HepG2 (cell line): ENCODE data around the gene BET1L. TPM values are rescaled to one million over a fixed set of nuclear protein-coding genes. Genes with fewer than 3 reads are reported as not detected.

Experiments used
- ATAC-seq: fragments of 200-7000 bp; cut with Tn5 transposase; 3 replicates; pipeline ENCODE4 v1.9.1; 2020; ENCODE audit warnings: mild to moderate bottlenecking, moderate library complexity
- BruUV-seq: library from RNA; stranded (reverse); fragments of 400-500 nt; replicated peaks from 2 replicates; lab custom pipeline; 2021; lab: Mats Ljungman, UMichigan
- CTCF ChIA-PET: fragments of 300-600 bp; formaldehyde crosslinking; extraction: SDS; loops from one replicate; lab custom pipeline; 2021; ENCODE audit warnings: low total read pairs, inconsistent platforms, low intra/inter-chr PET ratio; lab: Yijun Ruan, JAX
- POLR2A ChIA-PET: fragments of 350-600 bp; sonication (Branson Sonifier 250); formaldehyde crosslinking; loops from one replicate; lab custom pipeline; 2020; ENCODE audit warnings: antibody characterized with exemption, inconsistent platforms; lab: Yijun Ruan, JAX
- DNase-seq: peaks from one replicate; pipeline ENCODE4 v3.0.0-alpha.2; 2015; ENCODE audit warnings: low spot score
- FAIRE-seq: peaks from 3 replicates; lab custom pipeline; 2011; peaks lifted over from hg19 to GRCh38; lab: Jason Lieb, UNC
- H2AFZ ChIP-seq: one replicate; pipeline ENCODE4 v1.6.1; 2011; ENCODE audit warnings: low read length, inconsistent platforms
- H3K27ac ChIP-seq: fragments of 300-600 bp; 3 replicates; pipeline ENCODE4 v1.8.0; 2011; ENCODE audit warnings: mixed run types, mild to moderate bottlenecking, mixed read lengths, low read length, inconsistent platforms; ENCODE audit not compliant: insufficient read depth; ENCODE audit errors: extremely low read length
- H3K27me3 ChIP-seq, 2 experiments: fragments of 200-600 bp in 1 of 2; 2 replicates in 1 of 2; 3 replicates in 1 of 2; pipeline versions ENCODE4 v1.6.0 to v1.8.0; 2011; ENCODE audit warnings: low read length in 2 of 2, mild to moderate bottlenecking in 2 of 2, moderate library complexity in 2 of 2, inconsistent platforms in 1 of 2; ENCODE audit not compliant: insufficient read depth in 2 of 2, control insufficient read depth in 1 of 2
- H3K36me3 ChIP-seq, 2 experiments: fragments of 200-600 bp in 1 of 2; replicated peaks in 1 of 2; 2 replicates in 1 of 2; 3 replicates in 1 of 2; pipeline versions ENCODE4 v1.5.1 to v1.8.0; 2011; ENCODE audit warnings: low read length in 2 of 2, inconsistent platforms in 1 of 2; ENCODE audit not compliant: insufficient read depth in 2 of 2, control insufficient read depth in 1 of 2
- H3K4me1 ChIP-seq: 2 replicates; pipeline ENCODE4 v1.5.1; 2012; ENCODE audit warnings: low read length, inconsistent platforms; ENCODE audit not compliant: insufficient read depth
- H3K4me2 ChIP-seq: 2 replicates; pipeline ENCODE4 v1.6.0; 2011; ENCODE audit warnings: low read depth, low read length, inconsistent platforms
- H3K4me3 ChIP-seq, 3 experiments: fragments of 200-600 bp in 1 of 3; sonication (generic), shearing (Covaris generic) in 1 of 3; replicated peaks in 1 of 3; 2 replicates each; pipeline ENCODE4 v1.5.1; 2011 to 2016; ENCODE audit warnings: low read length in 3 of 3, inconsistent platforms in 2 of 3, low read depth in 2 of 3, mild to moderate bottlenecking in 2 of 3, control low read depth in 1 of 3, mixed read lengths in 1 of 3; ENCODE audit not compliant: insufficient read depth in 1 of 3
- H3K79me2 ChIP-seq: one replicate; pipeline ENCODE4 v1.6.1; 2011; ENCODE audit warnings: low read length, inconsistent platforms; ENCODE audit not compliant: insufficient read depth
- H3K9ac ChIP-seq: 2 replicates; pipeline ENCODE4 v1.6.0; 2011; ENCODE audit warnings: mild to moderate bottlenecking, low read depth, low read length, inconsistent platforms; ENCODE audit not compliant: insufficient read depth
- H3K9me3 ChIP-seq: 2 replicates; pipeline ENCODE4 v1.5.1; 2012; ENCODE audit warnings: mild to moderate bottlenecking, low read length
- H4K20me1 ChIP-seq: 2 replicates; pipeline ENCODE4 v1.6.0; 2011; ENCODE audit warnings: inconsistent platforms, mild to moderate bottlenecking, low read length, moderate library complexity; ENCODE audit not compliant: insufficient read depth
- DNMT1 ChIP-seq: sonication (generic); formaldehyde crosslinking; IDR thresholded peaks from 2 replicates; pipeline ENCODE4 v1.5.1; 2020; ENCODE audit warnings: mild to moderate bottlenecking, missing genetic modification reagents
- JARID2 ChIP-seq: sonication (generic); formaldehyde crosslinking; IDR thresholded peaks from 2 replicates; pipeline ENCODE4 v1.8.1; 2023; ENCODE audit warnings: missing genetic modification reagents, inconsistent platforms; ENCODE audit not compliant: insufficient replicate concordance
- MIER3 ChIP-seq: IDR thresholded peaks from 2 replicates; pipeline ENCODE4 v1.6.1; 2016; ENCODE audit warnings: missing compliant biosample characterization, borderline replicate concordance
- RBAK ChIP-seq: sonication (generic); formaldehyde crosslinking; IDR thresholded peaks from 2 replicates; pipeline ENCODE4 v1.5.1; 2020; ENCODE audit warnings: mild to moderate bottlenecking, missing genetic modification reagents
- SAFB2 ChIP-seq: sonication (generic); formaldehyde crosslinking; IDR thresholded peaks from 2 replicates; pipeline ENCODE4 v1.5.1; 2020; ENCODE audit warnings: missing genetic modification reagents, low read depth, mild to moderate bottlenecking, borderline replicate concordance
- SOX5 ChIP-seq: IDR thresholded peaks from 2 replicates; pipeline ENCODE4 v1.6.1; 2016; ENCODE audit warnings: borderline replicate concordance
- ZNF343 ChIP-seq: sonication (generic); formaldehyde crosslinking; IDR thresholded peaks from 2 replicates; pipeline ENCODE4 v1.4.0; 2020; ENCODE audit warnings: mild to moderate bottlenecking, missing genetic modification reagents
- WGBS: methylation state at CpG from one replicate; pipeline ENCODE4 v1.1.6; 2017; ENCODE audit warnings: low lambda C conversion rate; 5-methylcytosine and 5-hydroxymethylcytosine counted together
- in situ Hi-C: cut with HindIII; loops from 2 replicates; pipeline ENCODE4 v1.10.0; 2017; ENCODE audit warnings: low pct_unique_long_range_greater_than_20kb; ENCODE audit not compliant: extremely low pct_ligation_motif_present
- intact Hi-C: fragments of 100-400 bp; cut with micrococcal nuclease; formaldehyde crosslinking; loops from one replicate; pipeline ENCODE4 v1.10.0; 2022; ENCODE audit not compliant: unreplicated experiment
- polyA plus RNA-seq, 8 experiments: library from polyadenylated mRNA; depleted of rRNA in 3 of 8; stranded (reverse) in 7 of 8; unstranded in 1 of 8; fragments of >200 nt; fragmentation: Illumina TruSeq in 4 of 8; extraction: Trizol in 4 of 8; gene quantifications; 2 replicates each; pipeline versions ENCODE4 v1.2.1 to v1.2.3, GENCODE V29; 2011 to 2016; ENCODE audit warnings: low read depth in 4 of 8, missing spikeins in 1 of 8, mixed read lengths in 1 of 8; ENCODE audit not compliant: insufficient read depth in 1 of 8
- total RNA-seq, 5 experiments: library from RNA; depleted of rRNA; stranded (reverse); fragments of >200 nt; fragmentation: Illumina TruSeq; extraction: Trizol; gene quantifications; 2 replicates each; pipeline ENCODE4 v1.2.3, GENCODE V29; 2016; ENCODE audit warnings: low read depth in 1 of 5
- TF ChIP-seq, protein P1 (sequence below): sonication (generic); formaldehyde crosslinking; IDR thresholded peaks from 2 replicates; pipeline ENCODE4 v1.9.0; 2022; ENCODE audit warnings: missing genetic modification reagents, mild to moderate bottlenecking, borderline replicate concordance
- TF ChIP-seq, protein P2 (sequence below), 2 experiments: sonication (generic) in 1 of 2; formaldehyde crosslinking in 1 of 2; IDR thresholded peaks; 2 replicates each; pipeline versions ENCODE4 v1.4.0 to v1.6.1; 2016 to 2020; ENCODE audit warnings: borderline replicate concordance in 1 of 2, low read depth in 1 of 2, mild to moderate bottlenecking in 1 of 2, missing genetic modification reagents in 1 of 2
- TF ChIP-seq, protein P3 (sequence below): sonication (generic); formaldehyde crosslinking; IDR thresholded peaks from 2 replicates; pipeline ENCODE4 v1.8.1; 2023; ENCODE audit warnings: missing genetic modification reagents, inconsistent platforms, borderline replicate concordance

The BET1L gene
- total and polyA plus RNA-seq, 2 of the 13 experiments (the other 11 are each of a cell fraction or from before 2014, with no cell fraction given) = 26.2 to 59.6 TPM

DNA sequence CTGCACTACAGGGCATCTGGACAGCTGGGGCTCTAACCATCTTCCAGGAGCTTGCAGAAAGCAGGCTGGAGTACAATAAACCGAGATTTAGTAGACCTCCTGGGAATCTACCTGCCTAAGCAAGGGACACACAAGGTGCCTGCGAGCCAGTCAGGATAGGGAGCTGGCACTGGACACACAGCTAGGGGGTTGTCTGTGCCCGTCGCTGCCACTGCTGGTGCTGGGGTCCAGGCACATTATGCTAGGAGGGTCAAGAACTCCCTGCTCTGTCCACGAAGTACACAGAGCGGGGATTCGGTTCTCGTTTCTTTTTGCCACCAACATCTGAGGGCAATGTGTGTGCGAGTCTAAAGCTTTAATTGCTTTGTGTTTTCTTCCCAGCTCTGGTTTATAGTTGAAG, 4.5 kb upstream of the BET1L start (continued):
- TF ChIP-seq, protein P1, sequence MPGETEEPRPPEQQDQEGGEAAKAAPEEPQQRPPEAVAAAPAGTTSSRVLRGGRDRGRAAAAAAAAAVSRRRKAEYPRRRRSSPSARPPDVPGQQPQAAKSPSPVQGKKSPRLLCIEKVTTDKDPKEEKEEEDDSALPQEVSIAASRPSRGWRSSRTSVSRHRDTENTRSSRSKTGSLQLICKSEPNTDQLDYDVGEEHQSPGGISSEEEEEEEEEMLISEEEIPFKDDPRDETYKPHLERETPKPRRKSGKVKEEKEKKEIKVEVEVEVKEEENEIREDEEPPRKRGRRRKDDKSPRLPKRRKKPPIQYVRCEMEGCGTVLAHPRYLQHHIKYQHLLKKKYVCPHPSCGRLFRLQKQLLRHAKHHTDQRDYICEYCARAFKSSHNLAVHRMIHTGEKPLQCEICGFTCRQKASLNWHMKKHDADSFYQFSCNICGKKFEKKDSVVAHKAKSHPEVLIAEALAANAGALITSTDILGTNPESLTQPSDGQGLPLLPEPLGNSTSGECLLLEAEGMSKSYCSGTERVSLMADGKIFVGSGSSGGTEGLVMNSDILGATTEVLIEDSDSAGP = no peak

DNA sequence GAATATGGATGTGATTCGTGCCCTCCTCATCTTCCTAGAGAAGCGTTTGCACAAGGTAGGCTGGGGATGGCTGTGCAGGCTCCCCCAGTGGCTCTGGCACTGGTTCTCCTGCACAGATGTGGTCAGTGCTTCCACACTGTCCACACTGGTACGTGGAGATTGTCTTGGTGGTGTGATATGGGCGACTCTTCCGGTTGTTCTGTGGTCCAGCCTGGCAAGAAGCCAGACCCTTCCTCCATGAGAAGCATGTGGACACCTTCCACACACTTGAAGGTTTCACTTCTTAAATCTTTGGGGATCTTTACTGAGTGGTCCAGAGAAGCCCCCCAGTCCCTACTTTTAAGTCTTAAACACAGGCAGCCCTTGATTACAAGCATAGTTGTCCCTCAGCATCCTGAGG, 4.1 kb upstream of the BET1L start:
- no peak for DNase-seq
- ChIA-PET POLR2A (no interaction called here), CTCF (no interaction called here)
- H3K4me2 ChIP-seq = no peak overlapping the region
- peaks cover 34% of the 10 kb centered on the region for H3K79me2 ChIP-seq
- TF ChIP-seq MIER3 (CRISPR knock-in tag) (no peak), SAFB2 (CRISPR knock-in tag) (no peak), DNMT1 (CRISPR knock-in tag) (no peak), RBAK (no peak), ZNF343 (no peak), SOX5 (CRISPR knock-in tag) (no peak), JARID2 (CRISPR knock-in tag) (no peak)
- TF ChIP-seq, protein P2, sequence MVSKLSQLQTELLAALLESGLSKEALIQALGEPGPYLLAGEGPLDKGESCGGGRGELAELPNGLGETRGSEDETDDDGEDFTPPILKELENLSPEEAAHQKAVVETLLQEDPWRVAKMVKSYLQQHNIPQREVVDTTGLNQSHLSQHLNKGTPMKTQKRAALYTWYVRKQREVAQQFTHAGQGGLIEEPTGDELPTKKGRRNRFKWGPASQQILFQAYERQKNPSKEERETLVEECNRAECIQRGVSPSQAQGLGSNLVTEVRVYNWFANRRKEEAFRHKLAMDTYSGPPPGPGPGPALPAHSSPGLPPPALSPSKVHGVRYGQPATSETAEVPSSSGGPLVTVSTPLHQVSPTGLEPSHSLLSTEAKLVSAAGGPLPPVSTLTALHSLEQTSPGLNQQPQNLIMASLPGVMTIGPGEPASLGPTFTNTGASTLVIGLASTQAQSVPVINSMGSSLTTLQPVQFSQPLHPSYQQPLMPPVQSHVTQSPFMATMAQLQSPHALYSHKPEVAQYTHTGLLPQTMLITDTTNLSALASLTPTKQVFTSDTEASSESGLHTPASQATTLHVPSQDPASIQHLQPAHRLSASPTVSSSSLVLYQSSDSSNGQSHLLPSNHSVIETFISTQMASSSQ (IDR thresholded peaks at IDR 0.05; ENCODE audit: low read depth) = no peak
- TF ChIP-seq, protein P2 (CRISPR knock-in tag; IDR thresholded peaks at IDR 0.05; ENCODE audit: borderline replicate concordance) = no peak
- TF ChIP-seq, protein P3, sequence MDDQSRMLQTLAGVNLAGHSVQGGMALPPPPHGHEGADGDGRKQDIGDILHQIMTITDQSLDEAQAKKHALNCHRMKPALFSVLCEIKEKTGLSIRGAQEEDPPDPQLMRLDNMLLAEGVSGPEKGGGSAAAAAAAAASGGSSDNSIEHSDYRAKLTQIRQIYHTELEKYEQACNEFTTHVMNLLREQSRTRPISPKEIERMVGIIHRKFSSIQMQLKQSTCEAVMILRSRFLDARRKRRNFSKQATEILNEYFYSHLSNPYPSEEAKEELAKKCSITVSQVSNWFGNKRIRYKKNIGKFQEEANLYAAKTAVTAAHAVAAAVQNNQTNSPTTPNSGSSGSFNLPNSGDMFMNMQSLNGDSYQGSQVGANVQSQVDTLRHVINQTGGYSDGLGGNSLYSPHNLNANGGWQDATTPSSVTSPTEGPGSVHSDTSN (CRISPR knock-in tag) = no peak
- H3K4me3 ChIP-seq = no peak overlapping the region
- H3K4me1 ChIP-seq = peaks cover 30% of the 10 kb centered on the region
- H4K20me1 ChIP-seq = no peaks in the 10 kb centered on the region; the same call in 1 of the 2 replicates
- no peaks in the 10 kb centered on the region; a peak in 1 of 5 replicates for H3K27me3 ChIP-seq
- H3K9me3 ChIP-seq = no peaks in the 10 kb centered on the region
- no peak overlapping the region for H3K9ac ChIP-seq
- intact Hi-C loops = no loop called here
- ATAC-seq = no peak
- no CpG with 5 or more reads among the region's 5 CpGs for WGBS
- H3K27ac ChIP-seq = no peak overlapping the region
- BruUV-seq = no TSS peak
- FAIRE-seq = no peak
- peaks cover 35 to 57% of the 10 kb centered on the region in 2 experiments for H3K36me3 ChIP-seq
- in situ Hi-C loops = no loop called here
- H2AFZ ChIP-seq = no peak overlapping the region
